Forelimb muscle (tissue), 1 donor: ENCODE data around the gene CAV2. TPM values are rescaled to one million over a fixed set of nuclear protein-coding genes. Genes with fewer than 3 reads are reported as not detected.

Source experiments
- DNase-seq: peaks from one replicate; pipeline ENCODE4 v3.0.0-alpha.2; 2013; ENCODE audit warnings: low read depth
- polyA plus RNA-seq: library from polyadenylated mRNA; unstranded; fragments of 120-200 nt; gene quantifications from one replicate; pipeline ENCODE4 v1.2.1, GENCODE V29; 2013; ENCODE audit not compliant: insufficient read length

Gene CAV2
- polyA plus RNA-seq, 1 donor = 35.8 TPM

- no peak for DNase-seq
These were observed 25.2 kb downstream of the CAV2 start, which contains the start of gene CAV1 for GRCh38 chr7:116524609-116525297. Gene CAV1, plus strand, starts transcription at chr7:116525036. Its CDS starts 27 bp downstream, at chr7:116525063.

- no peak for DNase-seq
These were observed 25.9 kb downstream of the CAV2 start for GRCh38 chr7:116525298-116525912.

DNA sequence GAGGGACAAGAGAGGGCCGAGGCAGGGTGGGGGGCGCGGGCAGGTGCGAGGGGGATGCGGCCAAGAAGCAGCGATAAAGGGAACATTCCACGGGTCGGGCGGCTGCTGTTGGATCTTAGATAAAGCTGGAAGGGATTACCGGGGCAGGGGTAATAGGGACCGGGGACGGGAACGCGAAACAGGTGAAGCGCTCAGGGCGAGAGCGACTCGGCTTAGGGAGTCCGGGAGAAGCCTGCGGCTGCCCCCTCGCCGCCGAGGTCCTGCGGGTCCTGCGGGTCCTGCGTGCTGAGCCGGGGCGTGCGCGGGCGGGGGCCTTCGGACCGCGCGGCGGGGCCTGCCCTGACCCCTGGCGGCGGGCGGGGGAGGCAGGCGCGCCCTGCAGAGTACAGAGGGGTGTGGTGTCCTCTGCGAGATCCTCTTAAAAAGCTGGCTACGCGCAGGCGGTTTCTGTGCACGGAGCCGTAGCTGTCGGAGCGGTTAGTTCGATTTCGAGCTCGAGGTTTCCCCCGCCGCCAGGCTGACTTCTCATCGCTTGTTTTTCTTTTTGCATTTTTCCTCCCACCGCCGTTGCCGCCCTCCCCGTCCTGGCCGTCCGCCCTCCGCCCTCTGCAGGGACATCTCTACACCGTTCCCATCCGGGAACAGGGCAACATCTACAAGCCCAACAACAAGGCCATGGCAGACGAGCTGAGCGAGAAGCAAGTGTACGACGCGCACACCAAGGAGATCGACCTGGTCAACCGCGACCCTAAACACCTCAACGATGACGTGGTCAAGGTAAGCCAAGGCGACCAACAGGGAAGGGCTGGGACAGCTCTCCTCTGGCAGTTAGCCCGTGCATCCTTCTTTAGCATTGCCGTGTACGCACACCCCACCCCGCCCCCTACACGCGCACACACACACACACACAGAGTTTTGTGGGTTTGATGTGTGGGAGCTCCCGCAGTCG lies 26.6 kb downstream of the CAV2 start:
- DNase-seq = no peak

DNA sequence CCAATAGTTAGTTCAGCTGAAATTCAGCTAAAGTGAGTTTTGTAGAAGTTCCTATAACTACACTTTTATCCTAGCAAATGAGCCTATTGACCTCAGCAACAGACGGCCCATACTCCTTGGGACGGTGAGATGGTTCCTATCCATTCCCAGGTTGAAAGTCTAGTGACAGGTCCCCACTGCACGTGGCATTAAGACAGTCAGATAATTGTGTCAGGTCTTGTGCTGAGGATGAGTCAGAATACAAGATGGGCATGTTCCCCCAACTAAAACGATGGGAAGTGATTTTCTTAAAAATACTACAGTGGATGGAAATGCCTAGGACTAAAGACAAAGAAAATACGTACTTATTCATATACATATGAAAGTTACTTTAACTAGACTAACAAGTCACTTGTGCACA lies 27.4 kb downstream of the CAV2 start:
- DNase-seq = no peak

- DNase-seq = no peak
These were observed 28.0 kb downstream of the CAV2 start for GRCh38 chr7:116527521-116527920.

DNA sequence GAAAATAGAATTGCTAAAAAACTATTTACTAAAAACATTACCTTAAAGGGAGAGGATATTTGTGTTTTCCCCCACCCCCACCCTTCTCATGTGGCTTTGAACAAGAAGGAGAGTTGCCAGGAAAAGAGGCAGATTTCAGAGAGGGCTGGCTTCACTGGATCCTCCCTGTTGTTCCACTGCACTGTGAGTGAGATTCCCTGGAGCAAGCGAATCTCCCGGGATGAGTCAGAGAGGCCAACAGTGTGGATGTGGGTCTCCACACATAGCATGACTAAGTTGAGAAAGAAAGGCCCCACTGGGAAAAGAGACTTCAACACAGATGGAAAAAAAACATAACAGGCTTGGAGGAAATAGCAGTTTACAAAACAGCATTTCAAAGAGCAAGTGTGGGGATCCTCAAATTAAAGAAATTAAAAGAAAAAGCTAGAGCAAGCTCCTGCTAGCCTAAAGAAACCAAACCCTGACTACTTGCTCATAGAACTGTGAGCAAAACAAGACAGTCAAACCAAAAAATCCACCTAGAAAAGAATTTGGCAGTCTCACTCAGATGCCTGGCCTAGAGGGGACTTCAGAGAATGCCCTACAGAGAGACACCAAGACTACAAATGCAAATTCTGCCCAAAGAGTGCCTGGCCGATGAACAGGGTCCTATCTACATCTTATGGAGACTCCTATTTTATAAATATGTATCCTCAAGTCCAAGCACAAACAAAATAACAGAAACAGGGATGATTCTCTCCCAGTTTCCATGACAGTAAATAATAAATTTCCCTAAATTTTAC lies 28.7 kb downstream of the CAV2 start:
- DNase-seq = no peak

DNA sequence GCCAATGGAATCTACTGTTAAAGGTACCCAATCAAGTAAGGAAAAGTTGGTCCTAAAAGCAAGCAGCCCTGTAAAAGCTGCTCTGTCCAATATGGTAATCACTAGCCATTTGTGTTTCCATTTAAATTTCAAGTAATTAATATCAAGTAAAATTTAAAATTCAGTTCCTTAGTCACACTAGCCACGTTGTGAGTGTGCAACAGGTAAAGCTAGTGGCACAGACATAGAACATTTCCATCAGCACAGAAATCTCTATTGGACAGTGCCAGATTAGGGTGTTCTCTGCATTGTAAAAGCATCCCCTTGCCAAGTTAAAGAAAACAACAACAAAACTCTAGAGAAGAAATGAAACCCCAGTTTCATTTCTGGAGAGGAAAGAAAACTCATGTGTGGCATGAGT lies 29.7 kb downstream of the CAV2 start:
- no peak for DNase-seq

GRCh38 chr7:116530107-116530820 lies 30.7 kb downstream of the CAV2 start:
- DNase-seq = no peak

DNA sequence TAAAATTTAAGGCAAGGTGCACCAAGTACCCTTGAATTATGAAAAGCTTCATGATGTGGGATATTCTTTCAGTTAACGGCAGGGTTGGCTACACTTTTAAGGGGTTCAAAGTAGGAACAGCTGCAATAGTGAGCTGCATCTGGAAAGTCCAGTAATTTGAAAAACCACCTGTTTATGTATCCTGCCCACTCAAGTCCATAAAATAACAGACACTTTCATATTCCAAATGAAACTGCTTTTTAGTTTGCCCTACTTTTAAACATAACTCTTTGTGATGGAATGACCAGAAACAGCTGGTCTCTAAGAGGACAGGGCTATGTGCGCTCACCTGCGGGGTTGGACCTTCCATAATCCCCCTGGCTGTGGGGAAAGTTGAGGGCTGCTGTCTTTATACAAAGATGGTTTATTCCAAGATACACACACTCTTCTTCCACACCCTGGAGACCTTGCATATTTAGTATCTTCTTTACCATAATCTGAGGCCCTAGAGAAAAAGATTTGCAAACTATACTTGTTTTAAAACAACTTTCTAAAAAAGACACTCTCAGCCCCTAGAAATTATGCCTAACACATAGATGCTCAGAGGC lies 32.7 kb downstream of the CAV2 start:
- no peak for DNase-seq

DNA sequence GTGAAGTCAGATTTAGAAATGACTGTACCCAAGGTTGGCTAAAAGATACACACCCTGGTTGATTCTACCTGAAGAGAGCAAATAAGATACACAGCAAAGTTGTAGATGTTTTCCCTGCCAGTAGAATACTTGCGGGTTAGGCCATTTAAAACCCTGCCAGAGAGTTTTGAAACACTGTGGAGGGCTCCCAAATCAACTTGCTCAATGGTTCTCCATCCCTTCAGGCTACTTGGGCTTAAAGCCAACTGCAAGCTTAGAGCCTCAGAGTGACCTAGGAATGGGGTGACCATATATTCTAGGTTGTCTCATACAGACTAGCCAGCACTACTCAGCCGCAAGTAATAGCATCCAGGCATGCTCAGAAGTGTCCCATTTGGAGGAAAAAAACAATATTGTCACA lies 35.3 kb downstream of the CAV2 start:
- no peak for DNase-seq

DNA sequence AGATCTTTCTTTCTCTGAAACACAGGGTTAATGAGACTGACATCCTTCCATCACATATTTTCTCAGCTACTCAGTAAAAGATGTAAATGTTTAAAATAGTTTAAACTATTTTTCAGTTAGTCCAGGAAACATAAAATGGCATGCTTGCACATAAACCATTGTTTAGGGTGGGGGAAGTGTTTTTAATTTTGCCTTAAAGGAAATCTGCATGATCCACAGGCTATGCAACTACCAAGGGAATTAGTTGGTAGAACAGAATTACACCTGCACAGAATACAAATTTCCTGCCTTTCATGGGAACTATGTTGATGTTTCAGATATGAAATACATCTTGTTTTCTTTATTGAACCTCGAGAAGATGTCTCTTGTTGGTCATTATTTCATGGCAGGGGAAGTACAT lies 35.9 kb downstream of the CAV2 start:
- no peak for DNase-seq

DNA sequence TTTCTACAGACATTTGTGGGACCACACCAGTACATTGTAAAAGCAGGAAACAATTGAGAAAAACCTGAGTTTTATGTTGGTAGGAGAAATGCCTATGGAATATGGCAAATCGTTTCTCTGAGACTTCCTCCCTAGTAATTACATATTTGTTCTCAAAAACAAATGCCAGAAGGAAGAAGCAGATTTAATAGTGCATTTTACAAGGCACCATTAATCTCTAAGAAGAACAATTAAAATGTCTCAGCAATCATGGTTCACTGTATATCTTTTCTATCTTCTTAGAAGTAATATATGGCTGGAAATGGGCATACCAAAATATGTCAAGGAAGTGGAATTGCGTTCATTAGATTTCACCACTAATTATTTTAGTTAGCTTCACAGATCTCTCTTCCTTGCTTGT lies 38.6 kb downstream of the CAV2 start:
- no peak for DNase-seq

DNA sequence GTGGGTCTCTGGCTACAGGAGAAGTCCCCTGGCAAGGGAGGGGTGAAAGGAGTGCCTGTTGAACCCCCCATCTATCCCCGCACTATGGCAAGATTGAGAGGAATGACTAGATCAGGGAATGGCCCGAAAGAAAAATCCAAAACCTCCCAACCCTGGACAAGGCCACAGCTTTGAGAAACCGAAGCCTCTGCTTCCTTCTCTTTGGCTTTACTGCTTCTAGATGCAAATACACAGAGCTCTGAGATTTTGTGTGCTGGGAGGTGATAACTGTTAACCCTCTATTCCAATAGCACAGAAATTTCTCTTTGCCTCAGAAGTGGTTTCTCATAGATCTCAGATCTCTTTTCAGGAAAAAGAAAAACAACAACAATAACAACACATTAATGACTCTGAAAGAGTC lies 40.3 kb downstream of the CAV2 start:
- DNase-seq = no peak

GRCh38 chr7:116540743-116541142 lies 41.2 kb downstream of the CAV2 start:
- DNase-seq = no peak

- DNase-seq = no peak
These were observed 42.4 kb downstream of the CAV2 start for GRCh38 chr7:116541951-116542350.

- DNase-seq = no peak
These were observed 43.1 kb downstream of the CAV2 start for GRCh38 chr7:116542618-116543017.

DNA sequence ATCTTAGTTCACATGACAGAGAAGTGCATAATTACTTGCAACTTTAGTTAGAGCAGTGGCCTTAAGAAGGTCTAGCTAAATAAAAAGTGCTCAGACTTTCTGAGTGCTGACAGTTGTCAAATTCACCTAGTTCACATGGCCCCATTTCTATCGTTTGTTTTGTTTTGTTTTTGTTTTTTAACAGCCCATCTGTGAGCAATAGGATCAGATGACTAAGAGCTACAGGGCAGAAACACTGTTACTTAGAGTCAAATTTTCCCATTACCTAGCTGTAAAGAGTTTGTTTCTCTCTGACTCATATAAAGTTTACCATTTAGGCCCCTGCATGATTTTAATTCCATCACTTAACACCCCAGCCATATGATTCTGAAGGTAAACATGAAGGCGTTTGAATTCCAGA lies 44.1 kb downstream of the CAV2 start:
- DNase-seq = no peak

GRCh38 chr7:116544487-116544886 lies 44.9 kb downstream of the CAV2 start:
- DNase-seq = no peak

DNA sequence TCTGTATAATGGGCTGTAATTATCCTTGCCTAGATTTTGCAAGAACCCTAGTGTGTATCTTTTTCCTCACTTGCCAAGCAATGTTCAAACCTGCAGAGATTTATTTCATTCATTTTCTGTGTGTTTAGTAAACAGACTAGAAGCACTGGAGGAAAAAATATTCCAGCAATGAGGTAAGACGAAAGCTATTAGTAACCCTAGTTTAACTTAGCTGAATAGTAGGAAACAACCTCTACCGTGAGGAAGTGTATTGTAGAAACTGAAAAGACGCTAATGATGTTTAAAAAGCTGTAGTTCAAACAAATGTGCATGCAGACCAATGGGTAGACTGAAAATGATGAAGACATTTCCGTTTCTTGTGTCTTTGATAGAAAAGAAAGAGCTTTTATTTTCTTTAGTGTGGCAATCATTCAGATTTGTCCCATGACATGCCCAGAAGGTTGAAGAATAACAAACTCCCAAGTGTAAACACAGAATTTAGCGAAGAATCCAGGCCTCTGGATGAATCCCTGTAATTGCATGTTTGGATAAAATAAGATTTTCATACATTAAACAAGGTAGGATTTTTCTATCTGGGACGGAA lies 46.0 kb downstream of the CAV2 start:
- DNase-seq = no peak

- no peak for DNase-seq
These were observed 46.5 kb downstream of the CAV2 start for GRCh38 chr7:116546054-116546453.
